Measurements from ENCODE around the gene CACNB1. TPM values are rescaled to one million over a fixed set of nuclear protein-coding genes. Genes with fewer than 3 reads are reported as not detected.
A peak's percentile ranks its signal among the peaks of the same experiment; 100 is the strongest.

The CACNB1 gene
- total and polyA plus RNA-seq, 8 donors, result 2.4 to 57.2 (median 6.3) TPM

- no peak overlapping the region for H3K27ac ChIP-seq
- TF ChIP-seq CTCF (IDR thresholded peaks at IDR 0.05) (no peak), POLR2AphosphoS5 (IDR thresholded peaks at IDR 0.05) (no peak), POLR2A (IDR thresholded peaks at IDR 0.05) (no peak), EP300 (IDR thresholded peaks at IDR 0.05) (no peak)
Observed at GRCh38 chr17:39213852-39214251, 16.4 kb upstream of the CACNB1 start.

GRCh38 chr17:39212841-39213480 is 15.5 kb upstream of the CACNB1 start:
- Histone ChIP-seq H3K36me3 (no peaks in the 10 kb centered on the region), H3K27me3 (peaks cover 0 to 55% (median 18%) of the 10 kb centered on the region in 3 donors), H3K27ac (no peak overlapping the region), H3K9me3 (no peaks in the 10 kb centered on the region), H3K4me1 (peaks cover 15 to 28% (median 25%) of the 10 kb centered on the region in 4 donors), H3K4me3 (no peak overlapping the region)
- intact Hi-C loops (cut with DNase I; ENCODE audit: low total_unique reads), result no loop called here
- peak in 1 of 2 donors; percentile 81 for DNase-seq
- no peak for TF ChIP-seq POLR2A (IDR thresholded peaks at IDR 0.05)
- no peak for TF ChIP-seq CTCF (IDR thresholded peaks at IDR 0.05)
- TF ChIP-seq POLR2AphosphoS5 (IDR thresholded peaks at IDR 0.05), result peak in 1 of 3 donors; percentile 14
- 28 to 59% (median 34%) methylated on average over 16 of the region's 16 CpGs for WGBS, 5 donors

More at GRCh38 chr17:39213852-39214251, 16.4 kb upstream of the CACNB1 start:
- Histone ChIP-seq H3K4me3 (no peak overlapping the region), H3K27me3 (peaks cover 0 to 62% (median 18%) of the 10 kb centered on the region in 3 donors), H3K36me3 (no peaks in the 10 kb centered on the region), H3K9me3 (no peaks in the 10 kb centered on the region), H3K4me1 (peaks cover 13 to 22% (median 20%) of the 10 kb centered on the region in 4 donors)
- 63 to 100% (median 72%) methylated on average over 2 to 9 of the region's 9 CpGs for WGBS, 5 donors
- DNase-seq, result peak; percentile 33 to 53
- intact Hi-C loops (cut with DNase I; ENCODE audit: low total_unique reads), result no loop called here

GRCh38 chr17:39212195-39212810 is 14.8 kb upstream of the CACNB1 start:
- WGBS, 5 donors, result 79 to 90% (median 81%) methylated on average over 9 to 11 of the region's 11 CpGs
- Histone ChIP-seq H3K36me3 (no peaks in the 10 kb centered on the region), H3K4me3 (no peak overlapping the region), H3K27ac (no peak overlapping the region), H3K27me3 (peaks cover 0 to 48% (median 18%) of the 10 kb centered on the region in 3 donors), H3K9me3 (no peaks in the 10 kb centered on the region), H3K4me1 (peaks cover 15 to 28% (median 25%) of the 10 kb centered on the region in 4 donors)
- TF ChIP-seq EP300 (IDR thresholded peaks at IDR 0.05), result no peak
- DNase-seq, result no peak
- intact Hi-C loops (cut with DNase I; ENCODE audit: low total_unique reads), result no loop called here

GRCh38 chr17:39210093-39210434 is 12.6 kb upstream of the CACNB1 start:
- TF ChIP-seq POLR2A (IDR thresholded peaks at IDR 0.05) (no peak), POLR2AphosphoS5 (IDR thresholded peaks at IDR 0.05) (no peak), CTCF (IDR thresholded peaks at IDR 0.05) (no peak), EP300 (IDR thresholded peaks at IDR 0.05) (no peak)
- DNase-seq, result no peak

More at GRCh38 chr17:39210093-39210434, 12.6 kb upstream of the CACNB1 start:
- peak overlapping the region in 2 of 5 donors; percentile 16 to 61 for H3K27ac ChIP-seq
- H3K4me1 ChIP-seq, result peaks cover 15 to 28% (median 25%) of the 10 kb centered on the region in 4 donors
- 12 to 30% (median 16%) methylated on average over 9 to 22 of the region's 22 CpGs for WGBS, 5 donors
- H3K36me3 ChIP-seq, result peaks cover 2 to 3% (median 3%) of the 10 kb centered on the region in 4 donors
- H3K9me3 ChIP-seq, result no peaks in the 10 kb centered on the region
- H3K4me3 ChIP-seq, result peak overlapping the region; percentile 24 to 47 (median 44)
- intact Hi-C loops (cut with DNase I; ENCODE audit: low total_unique reads), result no loop called here
- peaks cover 0 to 31% (median 10%) of the 10 kb centered on the region in 3 donors for H3K27me3 ChIP-seq
